Transverse colon (tissue), 4 donors: Measurements from ENCODE around the gene RGS7BP. TPM values are rescaled to one million over a fixed set of nuclear protein-coding genes. Genes with fewer than 3 reads are reported as not detected.

ENCODE experiments used
- DNase-seq: peaks from one replicate; pipeline ENCODE4 v3.0.0-alpha.2; 2019
- H3K27ac ChIP-seq, 4 donors: fragments of 200-600 bp; sonication (generic); 2 replicates each; pipeline ENCODE4 v1.5.1; 2016 to 2018; ENCODE audit warnings: inconsistent platforms in 4 of 4
- H3K27me3 ChIP-seq: fragments of 200-600 bp; sonication (generic); 2 replicates; pipeline ENCODE4 v1.5.1; 2017; ENCODE audit warnings: inconsistent platforms
- H3K36me3 ChIP-seq, 4 donors: fragments of 200-600 bp; sonication (generic); 2 replicates each; pipeline ENCODE4 v1.5.1; 2017 to 2019; ENCODE audit warnings: inconsistent platforms in 4 of 4
- H3K4me1 ChIP-seq, 4 donors: fragments of 200-600 bp; sonication (generic); 2 replicates each; pipeline ENCODE4 v1.5.1; 2017 to 2020; ENCODE audit warnings: inconsistent platforms in 4 of 4
- H3K4me3 ChIP-seq, 4 donors: fragments of 200-600 bp; sonication (generic); 1 replicate in 1 of 4; 2 replicates in 3 of 4; pipeline versions ENCODE4 v1.5.1 to v1.6.1; 2017 to 2019; ENCODE audit warnings: inconsistent platforms in 4 of 4
- H3K9me3 ChIP-seq, 2 donors: fragments of 200-600 bp; sonication (generic); 2 replicates each; pipeline ENCODE4 v1.5.1; 2017 to 2019; ENCODE audit warnings: inconsistent platforms in 2 of 2
- EP300 ChIP-seq: sonication (generic); formaldehyde crosslinking; IDR thresholded peaks from one replicate; pipeline ENCODE4 v1.6.1; 2017; ENCODE audit warnings: antibody characterized with exemption, low read depth
- POLR2A ChIP-seq: fragments of 450-650 bp; IDR thresholded peaks from one replicate; pipeline ENCODE4 v1.6.1; 2016; ENCODE audit warnings: antibody characterized with exemption, mild to moderate bottlenecking, moderate library complexity
- POLR2AphosphoS5 ChIP-seq, 3 donors: sonication (generic); formaldehyde crosslinking; IDR thresholded peaks; one replicate each; pipeline ENCODE4 v1.6.1; 2016; ENCODE audit warnings: antibody characterized with exemption in 3 of 3
- WGBS, 2 donors: methylation state at CpG; one replicate each; pipeline ENCODE4 v1.1.5; 2018; ENCODE audit warnings: low coverage in 1 of 2; 5-methylcytosine and 5-hydroxymethylcytosine counted together
- in situ Hi-C, 4 donors: fragments of 200-750 bp; cut with MboI; loops; one replicate each; pipeline versions ENCODE4 v1.15.0 to v1.15.1; 2017; ENCODE audit warnings: low sequenced_read_pairs in 3 of 4, low pct_ligation_motif_present in 1 of 4, low pct_unique_long_range_greater_than_20kb in 1 of 4
- intact Hi-C: fragments of 100-400 bp; cut with DNase I; formaldehyde crosslinking; loops from one replicate; pipeline ENCODE4 v1.15.1; 2023; ENCODE audit warnings: low total_unique reads
- total RNA-seq, 4 donors: library from RNA; depleted of rRNA; stranded (reverse); fragments of >200 nt; gene quantifications; one replicate each; pipeline ENCODE4 v1.1.0, GENCODE V29; 2016
- TF ChIP-seq, protein P1 (sequence below), 5 experiments: fragments of 200-600 bp in 3 of 5; fragments of 450-650 bp in 2 of 5; sonication (generic) in 3 of 5; IDR thresholded peaks; 1 replicate in 2 of 5; 2 replicates in 3 of 5; pipeline ENCODE4 v1.5.1; 2016 to 2017; ENCODE audit warnings: antibody characterized with exemption in 5 of 5, inconsistent platforms in 3 of 5, mild to moderate bottlenecking in 2 of 5, moderate library complexity in 1 of 5

The RGS7BP gene
- total RNA-seq, 4 donors from 2014 or later = 0.40 to 1.9 (median 0.41) TPM; not detected in 1

- H3K27ac ChIP-seq = no peak overlapping the region
- intact Hi-C loops (no loop called here), in situ Hi-C loops (loop anchor here in 3 of 4 donors (25.0 kb wide), 3 partner anchors 366 to 466 kb away; partner anchors contain the start of gene RNF180 (in 1 of the 3))
- H3K9me3 ChIP-seq = no peaks in the 10 kb centered on the region
- no peaks in the 10 kb centered on the region for H3K36me3 ChIP-seq
- no peaks in the 10 kb centered on the region for H3K27me3 ChIP-seq
- 44 to 56% methylated on average over 4 of the region's 4 CpGs for WGBS, 2 donors
- no peak for DNase-seq
- TF ChIP-seq POLR2AphosphoS5 (IDR thresholded peaks at IDR 0.05) (no peak), POLR2A (no peak), EP300 (no peak)
- TF ChIP-seq, protein P1, sequence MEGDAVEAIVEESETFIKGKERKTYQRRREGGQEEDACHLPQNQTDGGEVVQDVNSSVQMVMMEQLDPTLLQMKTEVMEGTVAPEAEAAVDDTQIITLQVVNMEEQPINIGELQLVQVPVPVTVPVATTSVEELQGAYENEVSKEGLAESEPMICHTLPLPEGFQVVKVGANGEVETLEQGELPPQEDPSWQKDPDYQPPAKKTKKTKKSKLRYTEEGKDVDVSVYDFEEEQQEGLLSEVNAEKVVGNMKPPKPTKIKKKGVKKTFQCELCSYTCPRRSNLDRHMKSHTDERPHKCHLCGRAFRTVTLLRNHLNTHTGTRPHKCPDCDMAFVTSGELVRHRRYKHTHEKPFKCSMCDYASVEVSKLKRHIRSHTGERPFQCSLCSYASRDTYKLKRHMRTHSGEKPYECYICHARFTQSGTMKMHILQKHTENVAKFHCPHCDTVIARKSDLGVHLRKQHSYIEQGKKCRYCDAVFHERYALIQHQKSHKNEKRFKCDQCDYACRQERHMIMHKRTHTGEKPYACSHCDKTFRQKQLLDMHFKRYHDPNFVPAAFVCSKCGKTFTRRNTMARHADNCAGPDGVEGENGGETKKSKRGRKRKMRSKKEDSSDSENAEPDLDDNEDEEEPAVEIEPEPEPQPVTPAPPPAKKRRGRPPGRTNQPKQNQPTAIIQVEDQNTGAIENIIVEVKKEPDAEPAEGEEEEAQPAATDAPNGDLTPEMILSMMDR (IDR thresholded peaks at IDR 0.05) = no peak
- H3K4me3 ChIP-seq = no peak overlapping the region
- H3K4me1 ChIP-seq = peaks cover 0 to 6% (median 0%) of the 10 kb centered on the region in 4 donors
Observed at GRCh38 chr5:64603676-64604075, 97.9 kb downstream of the RGS7BP start.

DNA sequence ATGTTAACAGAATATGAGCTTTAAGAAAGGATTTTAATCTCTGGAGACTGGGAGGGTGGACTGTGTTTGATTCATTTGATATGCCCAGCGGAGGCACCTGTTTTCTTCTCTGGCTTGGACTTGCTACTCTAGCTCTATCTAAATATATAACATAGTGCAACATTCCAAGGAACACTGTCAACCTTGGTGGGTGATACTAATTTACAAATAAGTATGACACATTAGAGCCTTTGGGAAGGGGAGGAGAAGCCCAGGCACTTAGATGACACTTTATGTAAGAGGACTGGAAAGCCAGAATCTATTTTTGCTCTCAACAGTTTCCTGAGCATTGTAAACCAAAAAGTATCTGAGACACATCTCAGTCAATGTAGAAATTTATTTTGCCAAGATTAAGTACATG, 101.1 kb downstream of the RGS7BP start:
- H3K4me3 ChIP-seq = no peak overlapping the region
- no peaks in the 10 kb centered on the region for H3K27me3 ChIP-seq
- no peak overlapping the region for H3K27ac ChIP-seq
- WGBS, 2 donors = 55 to 97% methylated on average over 1 of the region's 1 CpG
- no peak for TF ChIP-seq POLR2AphosphoS5 (IDR thresholded peaks at IDR 0.05)
- TF ChIP-seq, protein P1 (IDR thresholded peaks at IDR 0.05) = no peak
- TF ChIP-seq POLR2A = no peak
- no peak for TF ChIP-seq EP300
- no peaks in the 10 kb centered on the region for H3K36me3 ChIP-seq
- intact Hi-C loops (no loop called here), in situ Hi-C loops (loop anchor here in 3 of 4 donors (25.0 kb wide), 3 partner anchors 370 to 470 kb away; partner anchors contain the start of gene RNF180 (in 1 of the 3))
- no peaks in the 10 kb centered on the region for H3K9me3 ChIP-seq
- no peak for DNase-seq
- peaks cover 0 to 6% (median 0%) of the 10 kb centered on the region in 4 donors for H3K4me1 ChIP-seq

- H3K27me3 ChIP-seq = no peaks in the 10 kb centered on the region
Observed at GRCh38 chr5:64612344-64612961, 106.6 kb downstream of the RGS7BP start.

GRCh38 chr5:64615895-64616294, 110.1 kb downstream of the RGS7BP start:
- intact Hi-C loops (loop anchor here (10.0 kb wide), 1 partner anchor 439 kb away; no protein-coding TSS in a partner anchor), in situ Hi-C loops (loop anchor here (10.0 to 25.0 kb wide), 4 partner anchors 379 to 479 kb away; partner anchors contain the start of gene RNF180 (in 1 of the 4))
- Histone ChIP-seq H3K36me3 (no peaks in the 10 kb centered on the region), H3K4me3 (no peak overlapping the region), H3K9me3 (no peaks in the 10 kb centered on the region), H3K4me1 (no peaks in the 10 kb centered on the region), H3K27me3 (no peaks in the 10 kb centered on the region), H3K27ac (no peak overlapping the region)
- TF ChIP-seq, protein P1 (IDR thresholded peaks at IDR 0.05) = no peak
- TF ChIP-seq POLR2AphosphoS5 (IDR thresholded peaks at IDR 0.05) (no peak), EP300 (no peak), POLR2A (no peak)
- 38 to 60% methylated on average over 3 of the region's 3 CpGs for WGBS, 2 donors
- no peak for DNase-seq

More at GRCh38 chr5:64612344-64612961, 106.6 kb downstream of the RGS7BP start:
- 17 to 21% methylated on average over 5 of the region's 5 CpGs for WGBS, 2 donors
- no peak for DNase-seq
- Histone ChIP-seq H3K9me3 (no peaks in the 10 kb centered on the region), H3K27ac (no peak overlapping the region), H3K4me1 (no peaks in the 10 kb centered on the region), H3K4me3 (no peak overlapping the region), H3K36me3 (no peaks in the 10 kb centered on the region)
- intact Hi-C loops (loop anchor here (5.0 to 10.0 kb wide), 2 partner anchors 442 to 465 kb away; no protein-coding TSS in a partner anchor), in situ Hi-C loops (loop anchor here (10.0 to 25.0 kb wide), 4 partner anchors 375 to 475 kb away; partner anchors contain the start of gene RNF180 (in 1 of the 4))
- no peak for TF ChIP-seq POLR2AphosphoS5 (IDR thresholded peaks at IDR 0.05)
- TF ChIP-seq, protein P1 (IDR thresholded peaks at IDR 0.05) = peak; percentile 33 to 50 (median 48)
- TF ChIP-seq EP300 = no peak
- TF ChIP-seq POLR2A = no peak
